Nephron progenitor cell (in vitro differentiated cells): Measurements from ENCODE around the gene WDR72.
"Not testable (repeated sequence)": the region's sequence is repeated elsewhere in the genome, so short reads cannot be mapped to it uniquely, and the experiment has no call there.

ENCODE experiments used
- DNase-seq: peaks from one replicate; pipeline ENCODE4 v3.0.0; 2021
- H3K27ac Mint-ChIP-seq: 2 replicates; pipeline ENCODE4 v1.8.0; 2021; ENCODE audit warnings: mild to moderate bottlenecking, moderate library complexity, mixed read lengths
- H3K27me3 Mint-ChIP-seq: 2 replicates; pipeline ENCODE4 v1.8.0; 2021; ENCODE audit warnings: mild to moderate bottlenecking, low read depth, mixed read lengths; ENCODE audit not compliant: poor library complexity
- H3K36me3 Mint-ChIP-seq: 2 replicates; pipeline ENCODE4 v1.8.0; 2021; ENCODE audit warnings: low read depth, mixed read lengths
- H3K4me1 Mint-ChIP-seq: 2 replicates; pipeline ENCODE4 v1.8.0; 2021; ENCODE audit warnings: mixed read lengths
- H3K4me3 Mint-ChIP-seq: 2 replicates; pipeline ENCODE4 v1.8.0; 2021; ENCODE audit warnings: mild to moderate bottlenecking, moderate library complexity, mixed read lengths
- H3K9me3 Mint-ChIP-seq: 2 replicates; pipeline ENCODE4 v1.8.0; 2021; ENCODE audit warnings: mild to moderate bottlenecking, moderate library complexity, mixed read lengths
- TF ChIP-seq, protein P1 (sequence below): fragments of 200-600 bp; sonication (generic); IDR thresholded peaks from 2 replicates; pipeline ENCODE4 v1.5.0; 2021; ENCODE audit warnings: antibody characterized with exemption

The WDR72 gene

DNA sequence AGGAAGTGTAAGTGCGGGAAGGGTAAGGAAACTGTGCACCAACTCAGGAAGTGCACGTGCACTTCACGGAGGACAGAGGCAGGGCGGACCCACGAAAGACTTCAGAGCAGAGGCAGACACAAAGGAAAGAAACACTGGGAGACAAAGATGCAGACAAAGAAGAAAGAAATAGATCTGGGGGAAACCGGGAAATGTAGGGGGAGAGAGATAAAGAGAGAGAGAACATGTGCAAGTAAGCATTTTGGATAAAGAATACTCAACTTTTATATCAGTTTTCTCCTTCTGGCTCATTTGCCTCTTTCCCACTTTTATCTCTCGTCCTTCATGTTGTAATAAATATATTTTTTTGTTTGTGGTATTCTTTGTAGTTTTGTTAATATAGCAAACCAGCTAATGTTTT lies 204.2 kb downstream of the WDR72 start:
- H3K27ac Mint-ChIP-seq: peak overlapping the region; percentile 34
- DNase-seq: no peak

DNA sequence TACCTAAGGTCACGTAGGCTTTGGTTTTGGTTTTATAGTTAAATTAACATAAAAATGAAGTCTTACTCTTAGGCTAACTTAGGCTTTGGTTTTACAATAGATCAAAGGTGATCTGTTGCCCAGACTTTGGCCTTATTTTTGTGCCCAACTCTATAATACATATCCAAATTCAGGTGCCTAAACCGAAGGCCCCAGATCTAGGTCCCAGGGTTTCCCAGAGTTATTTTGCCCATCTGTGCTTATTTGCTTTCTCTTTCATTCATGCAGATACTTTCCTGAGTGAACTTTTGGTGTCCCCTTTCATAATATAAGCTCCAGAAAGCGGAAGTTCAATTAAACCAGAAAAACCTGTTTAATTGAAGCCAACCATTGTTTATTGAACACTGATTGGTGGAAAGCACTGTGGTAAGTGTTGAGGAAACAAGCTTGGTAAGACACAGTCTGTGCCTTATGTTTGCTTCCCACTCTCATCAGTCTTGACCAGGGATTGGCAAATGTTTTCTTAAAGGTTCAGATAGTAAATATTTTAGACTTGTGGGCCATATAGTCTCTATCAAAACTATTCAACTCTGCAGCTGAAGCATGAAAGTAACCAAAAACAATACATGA lies 209.7 kb downstream of the WDR72 start:
- H3K4me3 Mint-ChIP-seq: no peak overlapping the region
- H3K36me3 Mint-ChIP-seq: no peaks in the 10 kb centered on the region
- peaks cover 2% of the 10 kb centered on the region for H3K27me3 Mint-ChIP-seq
- TF ChIP-seq, protein P1, sequence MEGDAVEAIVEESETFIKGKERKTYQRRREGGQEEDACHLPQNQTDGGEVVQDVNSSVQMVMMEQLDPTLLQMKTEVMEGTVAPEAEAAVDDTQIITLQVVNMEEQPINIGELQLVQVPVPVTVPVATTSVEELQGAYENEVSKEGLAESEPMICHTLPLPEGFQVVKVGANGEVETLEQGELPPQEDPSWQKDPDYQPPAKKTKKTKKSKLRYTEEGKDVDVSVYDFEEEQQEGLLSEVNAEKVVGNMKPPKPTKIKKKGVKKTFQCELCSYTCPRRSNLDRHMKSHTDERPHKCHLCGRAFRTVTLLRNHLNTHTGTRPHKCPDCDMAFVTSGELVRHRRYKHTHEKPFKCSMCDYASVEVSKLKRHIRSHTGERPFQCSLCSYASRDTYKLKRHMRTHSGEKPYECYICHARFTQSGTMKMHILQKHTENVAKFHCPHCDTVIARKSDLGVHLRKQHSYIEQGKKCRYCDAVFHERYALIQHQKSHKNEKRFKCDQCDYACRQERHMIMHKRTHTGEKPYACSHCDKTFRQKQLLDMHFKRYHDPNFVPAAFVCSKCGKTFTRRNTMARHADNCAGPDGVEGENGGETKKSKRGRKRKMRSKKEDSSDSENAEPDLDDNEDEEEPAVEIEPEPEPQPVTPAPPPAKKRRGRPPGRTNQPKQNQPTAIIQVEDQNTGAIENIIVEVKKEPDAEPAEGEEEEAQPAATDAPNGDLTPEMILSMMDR: no peak
- H3K9me3 Mint-ChIP-seq: no peaks in the 10 kb centered on the region
- H3K4me1 Mint-ChIP-seq: peaks cover 31% of the 10 kb centered on the region
- no peak overlapping the region for H3K27ac Mint-ChIP-seq
- DNase-seq: no peak

More for the DNA sequence above, 204.2 kb downstream of the WDR72 start:
- Mint-ChIP-seq H3K27me3 (peaks cover 7% of the 10 kb centered on the region), H3K4me1 (peaks cover 51% of the 10 kb centered on the region), H3K9me3 (no peaks in the 10 kb centered on the region), H3K4me3 (no peak overlapping the region), H3K36me3 (no peaks in the 10 kb centered on the region)
- TF ChIP-seq, protein P1: no peak

DNA sequence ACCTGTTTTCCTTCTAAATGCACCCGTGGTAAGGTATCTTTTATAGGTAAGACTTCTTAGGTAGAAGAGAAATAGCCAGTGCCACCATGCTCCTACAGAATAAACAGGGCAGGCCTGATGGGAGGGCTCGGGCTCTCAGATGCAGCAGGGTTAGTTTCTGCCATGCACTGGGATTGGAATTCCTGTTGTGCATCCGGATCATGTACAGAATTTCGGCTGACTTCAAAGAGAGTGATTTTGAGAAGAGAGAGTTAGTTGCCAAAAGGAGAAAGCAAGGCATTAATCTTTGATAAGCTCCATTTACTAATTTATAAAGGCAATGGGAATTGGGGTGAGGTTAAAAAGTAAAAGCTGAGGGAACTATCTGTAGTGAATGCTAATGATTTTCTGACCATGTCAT lies 211.2 kb downstream of the WDR72 start:
- DNase-seq: no peak

DNA sequence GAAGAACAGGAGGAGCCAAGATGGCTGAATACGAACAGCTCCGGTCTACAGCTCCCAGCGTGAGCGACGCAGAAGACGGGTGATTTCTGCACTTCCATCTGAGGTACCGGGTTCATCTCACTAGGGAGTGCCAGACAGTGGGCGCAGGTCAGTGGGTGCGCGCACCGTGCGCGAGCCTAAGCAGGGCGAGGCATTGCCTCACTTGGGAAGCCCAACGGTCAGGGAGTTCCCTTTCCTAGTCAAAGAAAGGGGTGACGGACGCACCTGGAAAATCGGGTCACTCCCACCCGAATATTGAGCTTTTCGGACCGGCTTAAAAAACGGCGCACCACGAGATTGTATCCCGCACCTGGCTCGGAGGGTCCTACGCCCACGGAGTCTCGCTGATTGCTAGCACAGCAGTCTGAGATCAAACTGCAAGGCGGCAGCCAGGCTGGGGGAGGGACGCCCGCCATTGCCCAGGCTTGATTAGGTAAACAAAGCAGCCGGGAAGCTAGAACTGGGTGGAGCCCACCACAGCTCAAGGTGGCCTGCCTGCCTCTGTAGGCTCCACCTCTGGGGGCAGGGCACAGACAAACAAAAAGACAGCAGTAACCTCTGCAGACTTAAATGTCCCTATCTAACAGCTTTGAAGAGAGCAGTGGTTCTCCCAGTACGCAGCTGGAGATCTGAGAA lies 218.7 kb downstream of the WDR72 start:
- H3K4me3 Mint-ChIP-seq, DNase-seq: not testable (repeated sequence)
- H3K9me3 Mint-ChIP-seq: peaks cover 15% of the 10 kb centered on the region

More for the DNA sequence above, 211.2 kb downstream of the WDR72 start:
- Mint-ChIP-seq H3K4me3 (no peak overlapping the region), H3K36me3 (no peaks in the 10 kb centered on the region), H3K27me3 (peaks cover 2% of the 10 kb centered on the region), H3K9me3 (peaks cover 6% of the 10 kb centered on the region), H3K4me1 (peaks cover 22% of the 10 kb centered on the region), H3K27ac (no peak overlapping the region)
- TF ChIP-seq, protein P1: no peak

DNA sequence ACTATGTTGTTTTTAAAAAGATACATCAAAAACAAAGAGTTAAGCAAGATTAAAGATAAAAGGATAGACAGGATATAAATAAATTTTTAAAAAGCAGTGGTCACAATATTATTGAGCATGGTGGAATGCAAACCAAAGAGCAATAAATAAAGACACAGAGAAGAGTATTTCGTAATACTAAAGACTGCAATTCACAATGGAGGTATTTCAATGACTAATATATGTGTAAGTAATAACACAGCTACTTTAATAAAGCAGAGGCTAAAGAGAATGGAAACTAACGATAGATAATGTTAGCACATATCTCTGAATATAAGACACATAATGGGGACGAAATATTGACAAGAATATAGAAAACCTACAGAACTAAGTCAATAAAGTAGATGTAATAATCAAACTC lies 219.6 kb downstream of the WDR72 start:
- no peak overlapping the region for H3K4me3 Mint-ChIP-seq
- no peak for DNase-seq
- H3K27me3 Mint-ChIP-seq: peaks cover 5% of the 10 kb centered on the region
- no peak overlapping the region for H3K27ac Mint-ChIP-seq
- TF ChIP-seq, protein P1: no peak
- H3K9me3 Mint-ChIP-seq: peaks cover 15% of the 10 kb centered on the region
- H3K4me1 Mint-ChIP-seq: peaks cover 27% of the 10 kb centered on the region
- H3K36me3 Mint-ChIP-seq: peaks cover 6% of the 10 kb centered on the region

More for the DNA sequence above, 218.7 kb downstream of the WDR72 start:
- H3K4me1 Mint-ChIP-seq: peaks cover 20% of the 10 kb centered on the region
- H3K27ac Mint-ChIP-seq, H3K36me3 Mint-ChIP-seq, H3K27me3 Mint-ChIP-seq: not testable (repeated sequence)

DNA sequence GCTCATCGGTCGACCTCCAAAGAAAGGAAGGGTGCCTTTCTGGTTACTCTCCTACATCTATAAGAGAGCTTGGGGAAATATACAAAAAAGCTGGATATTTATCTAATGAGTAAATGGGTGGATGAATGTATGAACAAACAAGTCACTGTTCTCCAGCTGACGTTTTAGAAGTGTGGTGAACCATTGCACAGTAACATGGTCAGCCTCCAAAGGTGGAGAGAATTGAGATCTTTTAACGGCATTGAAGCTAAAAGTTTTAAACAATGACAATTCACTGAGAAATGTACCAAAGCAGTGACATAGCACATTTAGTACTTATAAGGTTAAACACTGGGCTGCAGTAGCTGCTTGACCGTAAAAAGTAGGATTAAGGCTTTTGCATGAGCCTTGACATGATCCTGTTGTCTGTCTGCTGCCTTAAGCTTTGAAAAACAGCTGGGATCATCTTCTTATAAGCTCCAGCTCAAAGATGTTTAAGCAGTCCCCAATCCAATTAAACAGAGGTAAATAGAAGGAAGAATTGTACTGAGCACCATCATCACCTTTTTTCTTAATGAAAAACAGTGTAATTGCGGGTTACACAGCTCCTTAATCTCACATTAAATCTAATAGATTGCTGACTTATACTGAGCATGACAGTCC lies 222.9 kb downstream of the WDR72 start:
- DNase-seq: no peak
- Mint-ChIP-seq H3K27me3 (peaks cover 5% of the 10 kb centered on the region), H3K36me3 (peaks cover 6% of the 10 kb centered on the region), H3K9me3 (peaks cover 6% of the 10 kb centered on the region), H3K4me3 (no peak overlapping the region), H3K27ac (no peak overlapping the region), H3K4me1 (peaks cover 29% of the 10 kb centered on the region)
- TF ChIP-seq, protein P1: no peak
